CD4-positive, alpha-beta T cell treated with Interleukin-12 subunit alpha and Interleukin-12 subunit beta, for 1 hour (primary cell): ENCODE data around the gene INTS13.
"Not testable (repeated sequence)": the region's sequence is repeated elsewhere in the genome, so short reads cannot be mapped to it uniquely, and the experiment has no call there.

Experiments
- DNase-seq: peaks from one replicate; pipeline ENCODE4 v3.0.0-alpha.2; 2020

INTS13 gene

DNA sequence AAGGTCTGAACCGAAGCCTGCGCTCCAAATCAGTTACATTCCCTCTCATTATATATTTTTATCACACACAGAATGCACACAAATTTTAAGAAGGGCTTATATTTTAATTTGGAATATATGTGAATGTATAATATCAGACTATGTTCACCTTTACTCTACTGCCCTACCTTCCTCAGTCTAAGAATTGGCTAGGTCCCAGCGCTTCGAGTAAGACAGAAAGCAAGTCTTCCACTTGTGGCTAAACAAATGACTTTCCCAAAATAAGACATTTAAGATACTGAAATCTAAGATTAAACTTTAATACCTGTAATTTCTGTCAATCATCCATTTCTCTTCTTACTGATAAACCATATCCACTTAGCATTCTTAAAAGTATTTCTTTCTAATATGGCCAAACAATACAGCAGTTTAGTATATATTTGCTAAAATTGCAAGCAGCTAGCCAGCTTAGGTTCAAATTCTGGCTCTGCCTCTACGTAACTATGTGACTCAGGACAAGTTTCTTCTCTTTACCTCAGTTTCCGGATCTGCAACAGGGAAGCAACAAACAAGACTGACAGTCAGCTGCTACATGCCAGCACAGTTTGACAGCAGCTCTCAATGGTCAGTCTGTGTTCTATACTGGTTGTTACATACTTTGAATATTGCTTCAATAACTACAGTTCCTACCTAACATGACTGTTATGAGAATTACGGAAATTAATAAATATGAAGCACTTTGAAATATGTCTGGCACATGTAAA lies 2.0 kb downstream of the INTS13 start:
- DNase-seq, result peak; percentile 29

DNA sequence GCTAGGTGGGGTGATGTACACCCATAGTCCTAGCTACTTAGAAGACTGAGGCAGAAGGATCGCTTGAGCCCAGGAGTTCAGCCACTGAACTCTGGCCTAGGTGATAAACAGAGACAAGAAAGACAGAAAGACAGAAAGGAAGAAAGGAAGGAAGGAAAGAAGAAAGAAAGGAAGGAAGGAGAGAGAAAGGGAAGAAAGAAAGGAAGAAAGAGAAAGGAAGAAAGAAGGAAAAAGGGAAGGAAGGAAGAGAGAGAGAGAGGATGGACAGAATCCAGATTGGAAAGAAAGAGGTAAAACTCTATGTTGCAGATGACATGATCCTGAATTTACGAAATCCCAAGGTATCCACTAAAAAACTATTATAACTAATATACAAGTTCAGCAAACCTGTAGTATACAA lies 8.2 kb downstream of the INTS13 start:
- no peak for DNase-seq

DNA sequence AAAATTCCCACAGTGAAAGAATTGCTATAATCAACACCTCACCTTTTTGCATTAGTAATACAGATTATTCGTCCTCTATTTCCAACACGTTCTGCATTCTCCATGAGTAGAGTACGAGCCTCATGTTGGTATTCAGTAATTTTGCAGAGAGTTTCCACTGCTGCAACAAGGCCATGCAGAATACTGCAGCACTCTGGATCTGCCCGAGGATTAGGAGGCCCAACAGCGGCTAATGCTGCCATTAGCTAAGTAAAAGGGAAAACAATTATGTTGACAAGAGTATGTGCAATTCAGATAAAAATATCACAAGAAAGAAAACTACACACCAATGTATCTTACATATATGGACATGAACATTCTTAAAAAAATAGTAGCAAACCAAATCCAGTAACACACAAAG lies 9.1 kb downstream of the INTS13 start:
- no peak for DNase-seq

DNA sequence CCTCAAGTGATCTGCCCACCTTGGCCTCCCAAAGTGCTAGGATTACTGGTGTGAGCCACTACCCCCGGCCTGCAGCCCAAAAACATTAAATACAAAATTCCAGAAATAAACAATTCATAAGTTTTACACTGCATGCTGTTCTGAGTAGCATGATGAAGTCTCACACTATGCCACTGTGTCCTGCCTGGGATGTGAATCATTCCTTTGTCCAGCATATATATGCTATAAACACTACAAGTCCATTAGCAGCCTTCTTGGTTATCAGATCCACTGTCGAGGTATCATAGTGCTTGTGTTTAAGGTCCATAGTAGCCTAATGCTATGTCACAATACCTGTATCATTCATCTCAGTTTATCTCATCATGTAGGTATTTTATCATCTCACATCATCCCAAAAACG lies 15.9 kb downstream of the INTS13 start:
- no peak for DNase-seq

- no peak for DNase-seq
Observed at GRCh38 chr12:26919216-26919555, 18.6 kb downstream of the INTS13 start.

DNA sequence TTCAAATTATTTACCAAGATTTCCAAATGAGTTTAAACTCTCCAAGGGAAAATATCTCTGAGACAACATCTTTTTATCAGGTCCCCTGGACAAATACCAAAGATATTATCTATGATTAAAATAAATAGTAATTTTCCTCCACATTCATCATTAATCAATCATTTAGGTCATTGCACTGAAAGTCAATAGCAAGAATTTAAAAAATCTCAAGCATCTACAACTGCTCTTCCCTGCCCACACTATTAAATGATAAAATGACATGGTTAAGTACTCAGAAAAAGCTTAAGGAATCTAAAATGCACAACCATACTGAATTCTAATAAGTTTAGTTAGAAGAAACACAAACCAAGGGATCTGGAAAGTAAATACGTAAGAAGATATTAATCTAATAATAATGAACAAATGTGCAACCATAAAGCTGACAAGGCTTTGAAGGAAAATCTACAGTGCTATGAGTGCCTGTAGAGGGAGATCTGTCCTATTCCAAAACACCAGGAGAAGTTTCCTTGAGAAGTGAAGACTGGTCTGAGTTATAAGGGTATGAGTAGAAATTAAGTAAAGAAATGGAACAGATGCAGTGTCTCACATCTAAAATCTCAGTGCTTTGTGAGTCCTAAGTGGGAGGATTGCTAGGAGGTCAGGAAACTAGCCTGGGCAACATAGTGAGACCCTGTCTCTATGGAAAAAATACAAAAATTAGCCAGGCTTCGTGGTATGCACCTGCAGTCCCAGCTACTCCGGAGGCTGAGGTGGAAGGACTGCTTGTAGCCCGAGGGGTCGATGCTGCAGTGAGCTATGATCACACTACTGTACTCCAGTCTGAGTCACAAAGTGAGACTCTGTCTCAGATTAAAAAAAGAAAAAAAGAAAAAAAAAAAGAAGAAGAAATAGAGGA lies 19.2 kb downstream of the INTS13 start:
- no peak for DNase-seq

DNA sequence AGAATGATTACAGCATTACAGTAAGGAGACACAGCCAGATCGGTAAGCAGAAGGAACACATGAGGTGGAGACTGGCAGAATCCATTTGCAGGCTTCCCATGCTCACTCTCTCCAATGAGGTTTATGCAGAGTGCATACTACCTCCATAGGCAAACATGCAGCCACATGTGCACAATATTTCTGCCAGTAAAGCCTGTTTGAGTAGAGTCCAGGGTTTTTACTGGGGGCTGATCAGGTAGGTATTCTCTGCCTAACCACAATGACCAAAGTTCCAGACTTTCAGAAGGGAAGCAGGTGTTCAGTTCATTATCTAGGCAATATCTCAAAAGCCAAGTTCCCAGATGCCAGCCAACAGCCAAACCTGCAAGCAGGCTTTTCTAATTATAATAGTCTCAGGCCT lies 31.1 kb downstream of the INTS13 start:
- no peak for DNase-seq

- no peak for DNase-seq
Observed at GRCh38 chr12:26906024-26906423, 31.8 kb downstream of the INTS13 start.

- not testable (repeated sequence) for DNase-seq
Observed at GRCh38 chr12:26903396-26903795, 34.4 kb downstream of the INTS13 start.

GRCh38 chr12:26896913-26897312 lies 40.9 kb downstream of the INTS13 start:
- no peak for DNase-seq

GRCh38 chr12:26895672-26896071 lies 42.1 kb downstream of the INTS13 start:
- DNase-seq, result no peak

GRCh38 chr12:26891704-26892103 lies 46.1 kb downstream of the INTS13 start:
- DNase-seq, result no peak

- DNase-seq, result no peak
Observed at GRCh38 chr12:26890784-26891183, 47.0 kb downstream of the INTS13 start.

DNA sequence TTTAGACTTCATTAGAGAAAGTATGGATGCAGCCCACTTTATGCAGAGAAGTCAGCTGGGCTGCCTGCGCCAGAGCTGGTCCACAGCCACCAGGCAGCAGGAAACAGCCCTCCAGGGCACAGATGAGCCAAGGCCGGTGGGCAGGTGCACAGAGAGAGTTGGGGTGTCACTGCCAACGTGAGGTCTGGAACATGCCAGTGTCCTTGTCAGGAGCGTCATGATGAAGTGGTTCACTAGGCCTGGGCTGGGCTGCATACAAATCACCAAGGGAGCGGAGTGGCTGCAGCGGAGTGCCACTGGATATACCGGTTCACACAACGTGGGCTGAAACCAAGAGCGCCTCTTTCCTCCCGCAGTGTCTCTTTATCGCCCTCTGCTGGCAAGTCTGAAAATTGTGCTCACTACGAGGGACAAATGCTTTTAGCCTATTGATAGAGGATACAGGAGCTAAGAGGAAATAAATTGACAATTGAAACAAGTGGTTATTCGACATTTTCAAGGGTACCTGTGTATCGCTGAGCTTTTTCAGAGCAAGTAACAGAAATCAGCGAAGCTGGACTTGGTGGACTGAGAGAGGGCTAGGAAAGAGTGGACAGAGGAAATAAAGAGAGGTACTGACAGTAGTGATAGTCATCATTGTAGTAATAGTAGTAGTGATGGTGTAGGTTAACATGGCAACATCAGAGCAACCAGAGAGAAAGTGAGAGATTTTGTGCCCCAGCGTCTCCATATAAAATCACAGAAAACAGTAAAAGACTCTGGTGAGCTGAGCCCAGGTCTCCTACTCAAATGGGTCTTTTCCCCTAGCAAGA lies 52.8 kb downstream of the INTS13 start:
- DNase-seq, result peak; percentile 87

DNA sequence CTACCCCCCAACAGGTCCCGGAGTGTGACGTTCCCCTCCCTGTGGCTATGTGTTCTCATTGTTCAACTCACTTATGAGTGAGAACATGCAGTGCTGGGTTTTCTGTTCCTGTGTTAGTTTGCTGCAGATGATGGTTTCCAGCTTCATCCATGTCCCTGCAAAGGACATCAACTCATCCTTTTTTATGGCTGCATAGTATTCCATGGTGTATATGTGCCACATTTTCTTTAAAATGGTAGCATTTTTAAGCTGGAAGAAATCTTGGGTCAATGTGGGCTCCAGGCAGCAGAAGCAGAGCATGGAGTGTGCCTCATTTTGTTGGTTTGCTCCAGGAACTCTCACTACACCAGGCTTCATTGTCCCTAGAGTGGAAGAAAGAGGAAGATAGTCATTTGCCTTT lies 57.2 kb downstream of the INTS13 start:
- no peak for DNase-seq

DNA sequence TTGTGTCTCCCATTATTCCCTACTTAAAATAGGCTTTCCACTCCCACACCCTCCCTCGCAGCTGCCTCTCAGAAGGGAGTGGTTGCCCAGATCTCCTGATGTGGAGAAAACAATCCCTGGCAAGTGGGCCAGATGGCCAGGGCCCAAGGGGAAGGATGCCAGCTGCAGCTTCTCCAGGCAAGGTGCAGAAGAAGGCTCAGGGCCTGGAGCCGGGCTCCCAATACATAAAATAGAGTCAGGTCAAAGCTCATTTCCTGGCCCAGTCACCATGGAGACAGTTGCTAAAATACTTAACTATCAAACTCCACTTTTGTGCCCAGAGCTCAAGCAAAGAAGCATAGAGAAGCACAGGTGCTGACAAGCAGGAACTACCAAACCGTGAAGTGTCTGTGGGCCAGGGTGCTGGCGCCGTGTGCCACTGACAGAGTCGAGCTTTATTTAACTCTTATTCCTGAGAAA lies 59.1 kb downstream of the INTS13 start:
- no peak for DNase-seq

DNA sequence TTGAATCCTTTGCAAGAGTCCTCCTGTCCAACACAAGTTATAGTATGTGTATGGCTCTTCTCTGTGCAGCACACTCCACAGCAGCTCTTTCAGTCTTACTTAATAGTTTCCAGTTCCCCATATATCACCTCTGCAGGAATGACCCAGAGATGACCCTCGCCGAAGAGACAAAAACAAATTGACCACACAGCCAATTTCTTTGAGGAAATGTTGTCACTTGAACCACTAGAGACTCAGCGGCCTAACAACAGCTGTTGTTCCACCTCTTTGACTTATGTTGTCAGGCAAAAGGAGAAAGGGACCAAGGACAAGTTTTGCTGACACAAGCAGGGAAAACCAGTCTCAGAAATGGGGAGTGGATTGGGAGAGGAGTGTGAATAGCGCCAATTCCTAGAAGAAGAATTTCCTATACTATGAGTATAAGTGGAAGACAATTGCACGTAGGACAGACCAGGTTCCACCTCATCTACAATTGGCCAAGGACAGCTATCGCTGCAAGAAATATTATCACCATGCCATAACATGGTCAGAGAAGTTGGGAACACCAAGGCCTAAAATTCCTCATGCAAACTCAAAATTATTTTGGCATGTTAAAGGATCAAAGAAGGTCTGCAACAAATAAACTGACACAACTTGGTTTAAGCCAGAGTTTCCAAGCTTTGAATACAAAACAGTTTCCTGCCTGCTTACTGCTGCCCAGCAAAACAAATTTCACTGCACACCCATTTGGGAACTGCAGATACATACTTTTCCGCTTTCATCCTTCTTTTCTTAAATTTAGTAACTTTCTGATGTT lies 63.1 kb downstream of the INTS13 start:
- no peak for DNase-seq

DNA sequence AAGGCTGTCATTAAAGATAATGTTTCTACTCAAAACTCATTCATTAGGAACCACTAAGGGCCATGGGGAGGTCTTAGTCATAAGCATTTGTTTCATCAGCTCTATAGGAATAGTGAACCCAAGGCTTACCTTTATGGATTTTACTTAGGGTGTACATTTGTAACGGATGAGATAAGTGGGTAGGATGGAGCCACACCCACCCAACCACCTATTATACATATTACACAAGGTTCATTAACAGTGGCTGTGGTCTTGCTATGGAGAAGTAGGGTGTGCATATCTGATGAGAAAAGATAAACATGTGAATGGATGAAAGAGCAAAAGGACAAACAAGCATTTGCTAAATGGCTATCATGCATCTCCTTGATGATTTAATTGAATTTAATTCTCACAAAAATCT lies 65.2 kb downstream of the INTS13 start:
- DNase-seq, result no peak

- DNase-seq, result no peak
Observed at GRCh38 chr12:26871985-26872384, 65.8 kb downstream of the INTS13 start.

DNA sequence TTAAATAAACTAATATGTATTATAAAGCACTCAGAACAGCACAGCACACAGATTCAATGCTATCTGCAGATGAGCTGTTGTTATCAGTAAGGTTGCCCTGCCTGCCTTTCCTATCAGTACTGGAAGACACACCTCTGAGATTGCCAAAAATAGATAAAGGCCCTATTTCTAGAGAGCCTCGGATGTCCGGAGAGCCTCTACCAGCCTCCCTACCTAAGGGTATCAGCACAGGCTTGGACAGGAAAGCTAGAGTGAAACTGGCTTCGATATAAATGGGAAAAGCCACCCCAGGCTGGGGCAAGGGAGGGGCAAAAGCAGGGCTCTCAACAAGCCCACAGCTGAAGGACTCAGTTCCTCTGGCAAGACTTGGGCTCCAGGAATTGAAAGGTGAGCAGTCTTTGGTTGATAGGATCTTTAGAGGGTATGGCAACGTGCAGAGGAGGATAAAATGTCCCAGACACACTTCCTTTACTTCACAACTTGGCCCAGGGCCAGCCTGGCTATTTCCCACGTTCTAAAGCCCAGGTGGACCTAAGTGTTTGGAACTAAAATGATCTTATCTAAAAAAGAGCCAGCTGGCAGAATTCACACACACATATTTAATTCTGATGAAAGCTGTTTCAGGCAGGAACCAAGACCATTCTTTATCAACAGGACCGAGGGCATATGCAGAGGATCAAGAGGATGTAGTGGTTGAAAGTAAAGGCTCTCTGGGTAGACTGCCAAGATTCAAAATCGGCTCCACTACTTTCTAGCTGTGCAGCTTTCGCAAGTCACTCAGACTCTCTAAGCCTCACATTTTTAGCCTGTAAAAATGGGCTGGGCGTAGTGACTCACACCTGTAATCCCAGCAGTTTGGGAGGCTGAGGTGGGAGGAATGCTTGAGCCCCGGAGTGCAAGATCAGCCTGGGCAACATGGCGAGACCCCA lies 67.0 kb downstream of the INTS13 start:
- DNase-seq, result no peak

- DNase-seq, result no peak
Observed at GRCh38 chr12:26869908-26870459, 67.8 kb downstream of the INTS13 start.
